Measurements from ENCODE around the gene KLK3.
"Not testable (repeated sequence)": the region's sequence is repeated elsewhere in the genome, so short reads cannot be mapped to it uniquely, and the experiment has no call there.

KLK3 gene

DNA sequence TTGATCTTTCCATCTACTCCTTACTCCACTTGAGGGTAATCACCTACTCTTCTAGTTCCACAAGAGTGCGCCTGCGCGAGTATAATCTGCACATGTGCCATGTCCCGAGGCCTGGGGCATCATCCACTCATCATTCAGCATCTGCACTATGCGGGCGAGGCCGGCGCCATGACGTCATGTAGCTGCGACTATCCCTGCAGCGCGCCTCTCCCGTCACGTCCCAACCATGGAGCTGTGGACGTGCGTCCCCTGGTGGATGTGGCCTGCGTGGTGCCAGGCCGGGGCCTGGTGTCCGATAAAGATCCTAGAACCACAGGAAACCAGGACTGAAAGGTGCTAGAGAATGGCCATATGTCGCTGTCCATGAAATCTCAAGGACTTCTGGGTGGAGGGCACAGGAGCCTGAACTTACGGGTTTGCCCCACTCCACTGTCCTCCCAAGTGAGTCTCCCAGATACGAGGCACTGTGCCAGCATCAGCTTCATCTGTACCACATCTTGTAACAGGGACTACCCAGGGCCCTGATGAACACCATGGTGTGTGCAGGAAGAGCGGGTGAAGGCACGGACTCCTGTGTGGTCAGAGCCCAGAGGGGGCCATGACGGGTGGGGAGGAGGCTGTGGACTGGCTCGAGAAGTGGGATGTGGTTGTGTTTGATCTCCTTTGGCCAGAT, 15.8 kb downstream of the KLK3 start:
- no peak for DNase-seq

DNA sequence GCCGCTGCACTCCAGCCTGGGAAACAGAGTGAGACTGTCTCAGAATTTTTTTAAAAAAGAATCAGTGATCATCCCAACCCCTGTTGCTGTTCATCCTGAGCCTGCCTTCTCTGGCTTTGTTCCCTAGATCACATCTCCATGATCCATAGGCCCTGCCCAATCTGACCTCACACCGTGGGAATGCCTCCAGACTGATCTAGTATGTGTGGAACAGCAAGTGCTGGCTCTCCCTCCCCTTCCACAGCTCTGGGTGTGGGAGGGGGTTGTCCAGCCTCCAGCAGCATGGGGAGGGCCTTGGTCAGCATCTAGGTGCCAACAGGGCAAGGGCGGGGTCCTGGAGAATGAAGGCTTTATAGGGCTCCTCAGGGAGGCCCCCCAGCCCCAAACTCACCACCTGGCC, 18.3 kb downstream of the KLK3 start, which contains the start of gene KLK2:
KLK2 (plus strand) TSS at position 384 of the 400 bp plus-strand sequence. CDS start 35 bp downstream, outside the sequence.
- DNase-seq = no peak

DNA sequence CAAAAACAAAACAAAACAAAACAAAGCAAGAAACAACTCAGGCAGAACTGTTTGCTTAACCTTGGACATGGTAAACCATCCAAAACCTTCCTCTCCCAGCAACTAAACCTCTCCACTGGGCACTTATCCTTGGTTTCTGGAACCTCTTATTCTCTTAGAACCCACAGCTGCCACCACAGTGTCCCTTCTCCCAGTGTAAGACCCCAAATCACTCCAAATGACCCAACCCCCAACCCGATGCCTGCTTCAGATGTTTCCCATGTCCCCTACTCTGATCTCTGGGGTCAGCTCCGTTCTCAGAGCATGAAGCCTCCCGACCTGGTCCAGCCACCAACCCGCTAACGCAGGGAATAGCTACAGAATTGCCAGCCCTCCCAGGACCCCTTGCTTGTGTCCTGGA, 19.5 kb downstream of the KLK3 start:
- DNase-seq = no peak

DNA sequence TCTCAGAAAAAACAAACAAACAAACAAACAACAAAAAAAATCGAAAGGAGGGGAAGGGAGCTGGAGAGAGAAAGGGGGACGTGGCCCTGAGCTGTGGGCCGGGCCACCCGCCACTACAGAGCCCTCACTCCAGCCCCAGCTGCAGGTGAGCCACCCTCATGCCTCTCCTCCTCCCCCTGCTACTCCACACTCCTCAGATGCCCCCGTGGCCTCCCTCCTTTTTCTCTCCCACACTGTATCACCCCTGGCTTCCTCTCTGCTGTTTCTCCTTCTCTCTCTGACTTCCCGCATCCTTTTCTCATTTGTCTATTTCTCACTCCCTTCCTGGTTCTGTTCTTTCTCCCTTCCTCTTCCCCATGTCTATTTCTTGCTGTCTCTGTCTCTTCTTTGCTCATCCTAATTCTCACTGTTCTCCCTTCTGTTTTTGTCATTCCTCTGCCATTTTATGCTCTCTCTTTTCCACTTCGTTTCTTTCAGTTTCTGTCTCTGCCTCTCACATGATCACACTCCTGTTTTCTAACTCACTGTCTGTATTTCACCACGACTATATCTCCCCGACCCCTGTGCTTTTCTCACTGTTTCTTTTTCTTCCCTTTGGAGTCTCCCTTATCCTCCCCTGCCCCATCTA, 21.2 kb downstream of the KLK3 start:
- DNase-seq = no peak

DNA sequence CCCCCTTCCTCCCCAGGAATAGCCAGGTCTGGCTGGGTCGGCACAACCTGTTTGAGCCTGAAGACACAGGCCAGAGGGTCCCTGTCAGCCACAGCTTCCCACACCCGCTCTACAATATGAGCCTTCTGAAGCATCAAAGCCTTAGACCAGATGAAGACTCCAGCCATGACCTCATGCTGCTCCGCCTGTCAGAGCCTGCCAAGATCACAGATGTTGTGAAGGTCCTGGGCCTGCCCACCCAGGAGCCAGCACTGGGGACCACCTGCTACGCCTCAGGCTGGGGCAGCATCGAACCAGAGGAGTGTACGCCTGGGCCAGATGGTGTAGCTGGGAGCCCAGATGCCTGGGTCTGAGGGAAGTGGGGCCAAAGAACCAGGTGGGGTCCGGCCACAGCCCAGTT, 21.7 kb downstream of the KLK3 start:
- no peak for DNase-seq

DNA sequence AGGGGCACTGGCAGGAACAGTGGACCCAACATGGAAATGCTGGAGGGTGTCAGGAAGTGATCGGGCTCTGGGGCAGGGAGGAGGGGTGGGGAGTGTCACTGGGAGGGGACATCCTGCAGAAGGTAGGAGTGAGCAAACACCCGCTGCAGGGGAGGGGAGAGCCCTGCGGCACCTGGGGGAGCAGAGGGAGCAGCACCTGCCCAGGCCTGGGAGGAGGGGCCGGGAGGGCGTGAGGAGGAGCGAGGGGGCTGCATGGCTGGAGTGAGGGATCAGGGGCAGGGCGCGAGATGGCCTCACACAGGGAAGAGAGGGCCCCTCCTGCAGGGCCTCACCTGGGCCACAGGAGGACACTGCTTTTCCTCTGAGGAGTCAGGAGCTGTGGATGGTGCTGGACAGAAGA, 22.6 kb downstream of the KLK3 start:
- no peak for DNase-seq

DNA sequence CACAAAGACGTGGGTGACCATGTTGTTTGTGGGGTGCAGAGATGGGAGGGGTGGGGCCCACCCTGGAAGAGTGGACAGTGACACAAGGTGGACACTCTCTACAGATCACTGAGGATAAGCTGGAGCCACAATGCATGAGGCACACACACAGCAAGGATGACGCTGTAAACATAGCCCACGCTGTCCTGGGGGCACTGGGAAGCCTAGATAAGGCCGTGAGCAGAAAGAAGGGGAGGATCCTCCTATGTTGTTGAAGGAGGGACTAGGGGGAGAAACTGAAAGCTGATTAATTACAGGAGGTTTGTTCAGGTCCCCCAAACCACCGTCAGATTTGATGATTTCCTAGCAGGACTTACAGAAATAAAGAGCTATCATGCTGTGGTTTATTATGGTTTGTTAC, 24.1 kb downstream of the KLK3 start:
- DNase-seq = no peak

DNA sequence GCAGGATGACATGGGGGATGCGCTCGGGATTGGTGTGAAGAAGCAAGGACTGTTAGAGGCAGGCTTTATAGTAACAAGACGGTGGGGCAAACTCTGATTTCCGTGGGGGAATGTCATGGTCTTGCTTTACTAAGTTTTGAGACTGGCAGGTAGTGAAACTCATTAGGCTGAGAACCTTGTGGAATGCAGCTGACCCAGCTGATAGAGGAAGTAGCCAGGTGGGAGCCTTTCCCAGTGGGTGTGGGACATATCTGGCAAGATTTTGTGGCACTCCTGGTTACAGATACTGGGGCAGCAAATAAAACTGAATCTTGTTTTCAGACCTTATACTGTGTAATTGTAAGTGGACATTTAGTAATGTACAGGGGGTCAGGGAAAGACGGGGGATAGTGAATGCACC, 25.5 kb downstream of the KLK3 start:
- DNase-seq = no peak

DNA sequence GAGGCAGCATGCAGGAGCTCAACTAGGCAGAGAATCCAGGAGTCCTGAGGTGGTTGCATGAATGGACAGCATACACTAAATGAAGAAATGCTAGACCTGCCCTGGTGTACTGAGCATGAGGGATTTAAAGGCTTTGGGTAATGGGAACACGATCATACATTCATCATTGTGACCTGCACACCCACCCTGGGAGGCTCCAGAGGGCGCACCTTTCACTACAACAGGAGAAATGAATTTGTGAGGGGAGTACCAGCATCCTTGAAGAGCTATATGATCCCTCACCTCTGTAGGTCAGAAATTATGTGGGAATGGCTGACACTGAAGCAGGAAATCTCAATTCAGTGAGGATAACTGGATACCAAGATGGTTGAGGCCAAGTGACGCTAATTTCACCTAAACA, 27.5 kb downstream of the KLK3 start:
- DNase-seq = no peak

DNA sequence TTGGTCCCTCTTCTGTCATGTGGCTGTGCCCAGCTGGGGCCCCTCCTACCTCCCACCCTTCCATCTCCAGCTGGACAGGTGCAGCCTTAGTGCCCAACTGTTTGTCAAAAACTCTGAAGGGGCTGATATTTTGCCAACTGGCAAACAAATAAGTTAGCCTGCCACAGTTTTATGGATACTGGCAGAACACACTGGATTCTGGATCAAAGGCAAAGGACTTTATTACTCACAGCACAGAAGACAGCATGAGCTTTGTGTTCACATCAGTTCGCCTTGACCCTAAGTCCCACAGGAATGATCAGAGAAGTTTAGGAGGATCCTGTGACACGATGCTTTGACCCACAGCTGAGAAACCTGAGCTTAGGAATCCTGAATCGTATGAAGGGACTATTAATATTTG, 34.9 kb downstream of the KLK3 start:
- DNase-seq = no peak

DNA sequence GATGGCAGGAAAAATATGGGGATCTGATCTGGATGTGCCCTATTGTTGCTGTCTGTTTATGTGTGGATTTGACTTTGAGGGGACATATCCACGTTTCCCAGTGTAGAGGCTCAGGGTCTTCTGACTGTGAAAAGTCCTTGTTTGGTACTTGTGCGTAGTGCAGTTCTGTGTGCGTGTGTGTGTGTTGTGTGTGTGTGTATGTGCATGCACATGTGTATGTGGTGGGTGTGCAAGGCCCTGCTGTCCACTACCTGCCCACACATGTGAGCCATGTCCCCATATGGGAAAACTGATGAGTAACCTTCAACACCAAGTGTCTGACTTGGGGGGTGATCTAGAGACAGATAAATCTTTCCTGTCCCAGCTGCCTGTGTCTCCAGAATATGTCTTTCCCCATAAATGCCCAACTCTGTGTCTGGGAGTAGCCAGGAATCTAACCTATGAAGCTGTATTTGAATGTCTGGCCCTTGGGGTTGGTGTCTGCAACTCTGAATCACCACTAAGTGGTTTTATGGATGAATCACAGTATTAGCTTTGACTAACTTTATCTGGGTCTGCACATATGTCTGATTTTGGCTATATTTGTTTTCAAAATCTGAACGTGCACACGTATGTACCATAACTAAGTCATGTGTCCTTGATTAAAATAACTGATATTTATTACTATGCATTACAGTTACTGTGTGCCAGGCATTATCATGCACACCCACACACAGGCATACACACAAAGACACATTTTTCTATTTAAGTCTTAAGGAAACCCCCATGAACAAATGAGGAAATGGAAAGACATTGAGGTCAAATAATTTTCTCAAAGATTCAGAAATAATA, 35.9 kb downstream of the KLK3 start:
- DNase-seq = no peak

DNA sequence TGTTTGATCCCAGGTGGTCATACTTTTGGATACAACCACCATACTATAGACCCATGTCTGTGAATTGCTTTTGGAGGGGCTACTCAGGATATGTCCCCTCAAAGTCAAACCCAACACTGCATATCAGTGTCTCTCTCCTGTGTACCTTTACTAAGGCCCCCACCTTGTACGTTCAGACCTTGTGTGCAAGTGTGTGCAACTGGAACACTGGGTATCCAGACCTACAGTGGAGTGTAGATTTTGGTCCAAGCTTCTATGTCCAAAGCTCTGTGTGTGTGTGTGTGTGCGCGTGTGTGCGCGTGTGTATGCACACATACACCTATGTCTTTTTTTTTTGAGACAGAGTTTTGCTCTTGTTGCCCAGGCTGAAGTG, 36.5 kb downstream of the KLK3 start:
- DNase-seq = no peak

DNA sequence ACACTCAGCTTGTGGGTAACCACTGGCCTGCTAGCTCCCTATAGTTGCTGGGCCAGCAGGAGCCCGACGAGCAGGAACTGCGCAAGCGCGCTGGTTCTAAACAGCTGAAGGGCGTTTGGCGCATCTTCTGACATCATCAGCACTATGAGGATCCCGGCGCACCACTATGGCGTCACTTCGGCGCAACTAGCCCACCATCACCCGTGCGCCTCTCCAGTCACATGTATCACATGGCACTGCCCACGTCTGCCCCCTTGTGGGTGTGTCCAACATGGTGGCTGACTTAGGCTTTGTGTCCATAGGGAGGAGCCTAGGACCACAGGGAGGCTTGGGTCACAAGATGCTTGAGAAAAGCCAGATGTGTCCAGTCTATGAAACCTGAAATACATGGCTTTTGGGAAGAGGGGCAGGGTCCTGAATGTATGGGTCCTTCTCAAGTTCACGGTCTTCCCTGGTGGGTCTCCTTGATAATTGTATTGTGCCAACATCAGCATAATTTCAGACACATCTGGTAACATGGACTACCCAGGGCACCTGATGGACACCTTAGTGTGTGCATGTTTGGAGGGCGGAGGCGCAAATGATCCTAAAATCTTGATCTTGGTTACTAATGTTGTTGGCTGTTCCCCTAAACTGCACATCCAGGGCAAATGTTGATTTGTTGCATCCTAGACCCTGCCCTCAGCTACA, 38.5 kb downstream of the KLK3 start:
- no peak for DNase-seq

DNA sequence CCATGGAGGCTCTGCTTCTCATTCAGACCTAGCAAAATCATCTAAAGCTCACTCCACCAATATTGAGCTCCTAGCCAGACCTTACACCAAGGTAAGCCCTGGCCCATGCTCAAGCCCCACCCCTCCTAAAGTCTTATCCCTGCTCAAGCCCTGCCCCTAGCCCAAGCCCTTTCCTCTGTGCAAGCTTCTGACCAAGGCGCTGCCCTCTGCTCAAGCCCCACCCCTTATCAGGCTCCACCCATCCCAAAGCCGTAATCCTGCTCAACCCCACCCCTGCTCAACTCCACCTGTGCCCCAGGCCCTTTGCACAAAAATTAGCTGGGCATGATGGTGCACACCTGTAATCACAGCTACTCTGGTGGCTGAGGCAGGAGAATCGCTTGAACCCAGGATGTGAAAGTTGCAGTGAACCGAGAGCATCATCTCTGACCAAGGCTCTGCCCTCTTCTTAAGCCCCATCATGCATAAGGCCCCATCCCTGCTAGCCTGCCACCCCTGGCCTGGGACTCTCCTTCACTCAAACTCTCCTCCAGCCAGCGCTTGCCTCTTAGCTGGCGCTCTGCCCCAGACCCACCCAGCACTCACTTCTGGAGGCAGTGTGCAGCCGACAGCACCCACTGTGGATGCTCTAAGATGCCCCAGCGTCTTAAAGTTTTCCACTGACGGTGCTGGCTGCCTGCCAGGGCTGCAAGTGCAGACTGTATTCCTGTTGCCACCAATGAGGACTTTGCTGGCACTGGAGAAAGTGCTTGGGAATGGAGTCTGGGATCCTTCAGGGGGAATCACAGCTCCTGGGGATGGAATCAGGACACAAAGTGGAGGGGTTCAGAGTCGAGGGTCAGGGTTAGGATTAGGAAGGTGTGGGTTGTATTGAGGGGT, 40.0 kb downstream of the KLK3 start:
- no peak for DNase-seq

DNA sequence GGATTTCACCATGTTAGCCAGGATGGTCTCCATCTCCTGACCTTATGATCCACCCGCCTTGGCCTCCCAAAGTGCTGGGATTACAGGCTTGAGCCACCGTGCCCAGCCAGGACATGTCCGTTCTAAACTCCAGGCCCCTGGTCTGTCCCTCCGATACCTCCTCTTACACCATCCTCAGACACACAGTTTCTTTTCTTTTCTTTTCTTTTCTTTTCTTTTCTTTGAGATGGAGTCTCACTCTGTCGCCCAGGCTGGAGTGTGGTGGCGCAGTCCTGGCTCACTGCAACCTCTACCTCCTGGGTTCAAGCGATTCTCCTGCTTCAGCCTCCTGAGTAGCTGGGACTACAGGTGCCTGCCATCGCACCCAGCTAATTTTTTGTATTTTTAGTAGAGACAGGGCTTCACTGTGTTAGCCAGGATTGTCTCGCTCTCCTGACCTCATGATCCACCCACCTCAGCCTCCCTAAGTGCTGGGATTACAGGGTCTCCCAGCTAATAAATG, 41.4 kb downstream of the KLK3 start:
- DNase-seq = not testable (repeated sequence)

DNA sequence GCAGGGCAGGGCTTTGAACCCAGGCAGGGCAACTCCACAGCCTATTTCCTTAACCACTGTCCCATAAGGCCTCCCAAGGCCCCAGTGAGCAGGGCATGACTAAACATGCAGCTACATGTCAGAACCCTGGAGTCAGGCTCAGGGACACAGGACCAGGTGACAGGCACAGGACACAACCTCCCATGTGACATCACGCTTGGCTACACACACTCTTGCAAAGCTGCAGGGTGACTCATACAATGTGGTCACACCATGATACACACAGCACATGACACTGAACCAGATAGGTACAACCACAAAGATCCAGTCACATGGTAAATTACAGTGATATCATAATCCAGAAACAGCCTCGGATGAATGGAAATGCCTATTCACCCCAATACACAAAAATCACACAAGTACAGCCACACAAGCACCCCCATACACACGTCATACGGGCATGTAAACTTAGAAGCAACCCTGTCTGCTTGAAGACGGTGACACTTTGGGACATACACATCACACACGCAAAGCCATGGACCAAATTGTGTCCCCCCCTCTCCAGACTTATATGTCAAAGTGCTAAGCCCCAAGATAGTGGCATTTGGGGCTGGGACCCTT, 42.0 kb downstream of the KLK3 start:
- no peak for DNase-seq

DNA sequence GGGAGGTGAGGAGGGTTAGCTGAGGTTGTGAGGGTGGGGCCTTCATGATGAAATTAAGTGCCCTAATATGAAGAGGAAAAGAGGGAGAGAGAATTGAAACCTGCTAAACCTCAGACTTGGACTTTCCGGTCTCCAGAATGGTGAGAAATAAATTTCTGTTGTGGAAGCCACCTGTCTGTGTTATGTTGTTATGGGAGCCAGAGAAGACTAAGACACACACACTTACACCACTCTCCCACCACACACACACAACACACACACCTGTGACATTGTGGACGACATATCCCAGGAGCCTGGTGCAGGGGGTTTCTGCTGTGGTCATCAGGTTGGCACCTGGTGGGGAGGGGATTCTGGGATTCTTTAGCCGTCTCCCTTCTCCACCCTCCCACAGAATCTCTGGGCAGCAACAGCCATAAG, 42.5 kb downstream of the KLK3 start:
- DNase-seq = no peak

DNA sequence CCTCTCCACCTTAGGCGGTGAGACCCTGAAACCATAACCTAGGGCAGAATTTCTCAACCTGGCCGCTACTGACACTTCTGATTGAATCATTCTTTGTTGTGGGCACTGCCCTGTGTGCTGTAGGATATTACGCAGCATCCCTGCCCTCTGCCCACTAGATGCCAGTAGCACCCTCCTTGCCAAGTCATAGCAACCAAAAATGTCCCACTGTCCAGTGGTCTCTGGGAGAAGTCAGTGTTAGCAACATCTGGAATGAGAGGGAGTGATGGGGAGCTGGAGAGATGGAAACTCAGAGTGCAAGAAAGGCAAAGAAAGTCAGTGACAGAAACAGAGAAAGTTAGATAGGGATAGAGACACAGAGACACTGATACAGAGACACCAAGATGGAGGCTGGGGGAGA, 42.9 kb downstream of the KLK3 start:
- DNase-seq = no peak

DNA sequence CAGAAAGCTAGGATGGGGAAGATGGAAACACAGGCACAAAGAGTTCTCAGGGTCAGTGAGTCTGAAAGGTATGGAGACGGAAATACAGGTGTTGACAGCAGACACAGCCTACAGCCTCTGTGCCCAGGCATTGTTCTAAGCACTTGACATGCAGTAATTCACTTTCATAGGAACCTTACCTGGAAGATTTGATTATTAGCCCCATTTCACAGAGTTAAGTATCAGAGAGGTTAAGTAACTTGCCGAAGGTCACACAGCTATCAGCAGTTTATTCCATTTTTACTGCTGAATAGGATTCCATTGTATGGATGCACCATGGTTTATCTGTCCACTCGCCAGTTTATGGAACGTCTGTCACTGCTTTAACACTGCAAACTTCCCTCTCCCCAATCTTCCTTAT, 43.3 kb downstream of the KLK3 start:
- no peak for DNase-seq

DNA sequence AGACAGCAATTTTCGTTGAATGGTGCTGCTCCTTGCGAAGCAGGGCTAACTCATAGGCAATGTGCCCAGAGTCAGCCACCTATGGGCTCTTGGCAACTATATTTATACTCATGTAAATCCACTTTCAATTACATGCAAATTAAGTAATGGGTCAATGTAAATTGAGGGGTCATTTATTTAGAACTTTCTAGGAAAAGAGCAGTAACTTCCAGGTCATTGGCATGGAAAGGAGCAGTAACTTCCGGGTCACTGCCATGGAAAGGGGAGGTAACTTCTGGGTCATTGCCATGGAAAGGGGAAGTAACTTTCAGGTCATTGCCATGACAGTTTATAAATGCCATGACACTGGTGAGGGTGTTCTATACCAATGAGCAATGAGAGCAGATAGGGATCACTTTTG, 44.9 kb downstream of the KLK3 start:
- no peak for DNase-seq

DNA sequence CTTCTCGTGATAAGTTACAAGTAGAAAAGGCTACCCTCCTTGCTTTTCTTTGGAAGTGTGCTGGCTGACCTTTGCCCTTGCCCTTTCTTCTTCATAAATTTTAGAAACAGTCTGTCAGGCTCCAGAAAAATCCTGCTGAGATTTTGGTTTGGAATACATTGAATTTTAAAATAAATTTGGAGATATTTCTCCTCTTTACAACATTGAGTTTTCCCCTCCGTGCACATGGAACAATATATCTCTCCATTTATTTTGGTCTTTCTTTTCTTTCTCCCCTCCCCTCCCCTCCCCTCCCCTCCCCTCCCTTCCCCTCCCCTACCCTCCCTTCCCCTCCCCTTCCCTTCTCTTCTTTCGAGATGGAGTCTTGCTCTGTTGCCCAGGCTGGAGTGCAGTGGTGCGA, 47.9 kb downstream of the KLK3 start:
- no peak for DNase-seq

DNA sequence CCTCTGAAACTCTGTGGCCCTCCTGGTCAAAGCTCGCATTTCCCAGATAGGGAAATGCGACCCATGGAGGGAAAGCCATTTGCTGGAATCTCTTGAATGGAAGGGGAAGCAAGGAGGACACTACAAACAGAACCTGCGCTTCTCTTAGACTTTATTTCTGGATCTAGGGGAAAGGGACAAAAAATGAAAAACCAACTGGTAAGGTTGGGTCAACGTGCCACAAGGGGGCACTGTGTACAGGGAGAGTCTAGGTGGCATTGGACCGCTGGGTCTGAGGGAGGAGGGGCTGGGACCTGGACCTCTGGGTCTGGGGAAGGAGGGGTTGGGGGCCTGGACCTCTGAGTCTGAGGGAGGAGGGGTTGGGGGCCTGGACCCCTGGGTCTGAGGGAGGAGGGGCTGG, 51.5 kb downstream of the KLK3 start:
- peak in 1 of 2 experiments; percentile 30 for DNase-seq

Data from AML-193 (cell line).